ENCODE data around the gene OR6J1. TPM values are rescaled to one million over a fixed set of nuclear protein-coding genes. Genes with fewer than 3 reads are reported as not detected.

OR6J1 gene
- total RNA-seq, 1 experiment from 2014 or later = 0.18 TPM

- H3K36me3 ChIP-seq (ENCODE audit: control insufficient read depth, insufficient read depth, low read length) = no peaks in the 10 kb centered on the region
- peaks cover 14% of the 10 kb centered on the region for H3K4me1 ChIP-seq
- H3K9me3 Mint-ChIP-seq (ENCODE audit: unreplicated experiment) = peaks cover 11% of the 10 kb centered on the region
- no peak for TF ChIP-seq CTCF (IDR thresholded peaks at IDR 0.05; ENCODE audit: insufficient read depth in 1 of 2, low read depth in 1 of 2, low read length in 1 of 2, severe bottlenecking in 1 of 2, unreplicated experiment in 1 of 2)
- H3K36me3 Mint-ChIP-seq (ENCODE audit: insufficient read depth, unreplicated experiment) = no peaks in the 10 kb centered on the region
- H3K27ac Mint-ChIP-seq (ENCODE audit: unreplicated experiment) = no peak overlapping the region
- no peak overlapping the region for H3K4me3 ChIP-seq (ENCODE audit: low read depth, low read length)
- ChIA-PET CTCF (interaction anchor here (1.1 to 1.4 kb wide), 2 partner anchors 44 to 99 kb away, joined by 3 read pairs; no protein-coding TSS in a partner anchor), POLR2A (interaction anchor here (0.9 kb wide), 1 partner anchor 11 kb away, joined by 3 read pairs; no protein-coding TSS in a partner anchor)
- no peaks in the 10 kb centered on the region for H3K9me3 ChIP-seq
- peaks cover 12% of the 10 kb centered on the region for H3K4me1 Mint-ChIP-seq (ENCODE audit: low read depth, unreplicated experiment)
- H3K27me3 ChIP-seq (replicated peaks; ENCODE audit: control insufficient read depth, insufficient read depth, low read length) = no peaks in the 10 kb centered on the region
- H3K27me3 Mint-ChIP-seq (ENCODE audit: insufficient read depth, unreplicated experiment) = no peaks in the 10 kb centered on the region
- DNase-seq = no peak
- no TSS peak for BruUV-seq (replicated peaks)
- no peak overlapping the region for H3K4me3 Mint-ChIP-seq (ENCODE audit: unreplicated experiment)
- intact Hi-C loops (cut with micrococcal nuclease; ENCODE audit: unreplicated experiment) = no loop called here
Measured at GRCh38 chr14:22668863-22669262, 24.7 kb upstream of the OR6J1 start.

- intact Hi-C loops (cut with micrococcal nuclease; ENCODE audit: unreplicated experiment) = no loop called here
- Histone ChIP-seq H3K36me3 (ENCODE audit: control insufficient read depth, insufficient read depth, low read length) (no peaks in the 10 kb centered on the region), H3K4me3 (ENCODE audit: low read depth, low read length) (no peak overlapping the region), H3K27me3 (replicated peaks; ENCODE audit: control insufficient read depth, insufficient read depth, low read length) (no peaks in the 10 kb centered on the region), H3K9me3 (no peaks in the 10 kb centered on the region), H3K4me1 (peaks cover 14% of the 10 kb centered on the region)
- peaks cover 12% of the 10 kb centered on the region for H3K4me1 Mint-ChIP-seq (ENCODE audit: low read depth, unreplicated experiment)
- BruUV-seq (replicated peaks) = no TSS peak
- ChIA-PET CTCF (interaction anchor here (1.1 to 1.4 kb wide), 2 partner anchors 45 to 98 kb away, joined by 3 read pairs; no protein-coding TSS in a partner anchor), POLR2A (interaction anchor here (0.9 kb wide), 1 partner anchor 10 kb away, joined by 3 read pairs; no protein-coding TSS in a partner anchor)
- no peak for TF ChIP-seq CTCF (IDR thresholded peaks at IDR 0.05; ENCODE audit: insufficient read depth in 1 of 2, low read depth in 1 of 2, low read length in 1 of 2, severe bottlenecking in 1 of 2, unreplicated experiment in 1 of 2)
- H3K27me3 Mint-ChIP-seq (ENCODE audit: insufficient read depth, unreplicated experiment) = no peaks in the 10 kb centered on the region
- no peak for DNase-seq
- H3K27ac Mint-ChIP-seq (ENCODE audit: unreplicated experiment) = no peak overlapping the region
- H3K4me3 Mint-ChIP-seq (ENCODE audit: unreplicated experiment) = no peak overlapping the region
- H3K9me3 Mint-ChIP-seq (ENCODE audit: unreplicated experiment) = peaks cover 11% of the 10 kb centered on the region
- H3K36me3 Mint-ChIP-seq (ENCODE audit: insufficient read depth, unreplicated experiment) = no peaks in the 10 kb centered on the region
Measured at GRCh38 chr14:22668417-22668816, 24.3 kb upstream of the OR6J1 start.

GRCh38 chr14:22667881-22668280, 23.7 kb upstream of the OR6J1 start:
- no peak overlapping the region for H3K4me3 ChIP-seq (ENCODE audit: low read depth, low read length)
- peaks cover 14% of the 10 kb centered on the region for H3K4me1 ChIP-seq
- no peak for DNase-seq
- no peaks in the 10 kb centered on the region for H3K27me3 ChIP-seq (replicated peaks; ENCODE audit: control insufficient read depth, insufficient read depth, low read length)
- H3K36me3 ChIP-seq (ENCODE audit: control insufficient read depth, insufficient read depth, low read length) = no peaks in the 10 kb centered on the region
- BruUV-seq (replicated peaks) = no TSS peak
- H3K27me3 Mint-ChIP-seq (ENCODE audit: insufficient read depth, unreplicated experiment) = no peaks in the 10 kb centered on the region
- no peak overlapping the region for H3K27ac Mint-ChIP-seq (ENCODE audit: unreplicated experiment)
- intact Hi-C loops (cut with micrococcal nuclease; ENCODE audit: unreplicated experiment) = no loop called here
- peaks cover 11% of the 10 kb centered on the region for H3K9me3 Mint-ChIP-seq (ENCODE audit: unreplicated experiment)
- ChIA-PET CTCF (interaction anchor here (1.1 to 1.4 kb wide), 2 partner anchors 45 to 98 kb away, joined by 3 read pairs; no protein-coding TSS in a partner anchor), POLR2A (interaction anchor here (0.9 kb wide), 1 partner anchor 10 kb away, joined by 3 read pairs; no protein-coding TSS in a partner anchor)
- peaks cover 12% of the 10 kb centered on the region for H3K4me1 Mint-ChIP-seq (ENCODE audit: low read depth, unreplicated experiment)
- TF ChIP-seq CTCF (IDR thresholded peaks at IDR 0.05; ENCODE audit: insufficient read depth in 1 of 2, low read depth in 1 of 2, low read length in 1 of 2, severe bottlenecking in 1 of 2, unreplicated experiment in 1 of 2) = no peak
- peaks cover 2% of the 10 kb centered on the region for H3K36me3 Mint-ChIP-seq (ENCODE audit: insufficient read depth, unreplicated experiment)
- no peaks in the 10 kb centered on the region for H3K9me3 ChIP-seq
- H3K4me3 Mint-ChIP-seq (ENCODE audit: unreplicated experiment) = no peak overlapping the region

Measured in Caco-2 (cell line).